GM21360 (cell line): Measurements from ENCODE around the gene TESK1.
"Not testable (repeated sequence)": the region's sequence is repeated elsewhere in the genome, so short reads cannot be mapped to it uniquely, and the experiment has no call there.

ENCODE experiments used
- ATAC-seq: cut with Tn5 transposase; IDR thresholded peaks from one replicate; pipeline ENCODE4 v1.9.1; 2021; ENCODE audit warnings: mild to moderate bottlenecking, moderate library complexity; ENCODE audit not compliant: unreplicated experiment

TESK1 gene

DNA sequence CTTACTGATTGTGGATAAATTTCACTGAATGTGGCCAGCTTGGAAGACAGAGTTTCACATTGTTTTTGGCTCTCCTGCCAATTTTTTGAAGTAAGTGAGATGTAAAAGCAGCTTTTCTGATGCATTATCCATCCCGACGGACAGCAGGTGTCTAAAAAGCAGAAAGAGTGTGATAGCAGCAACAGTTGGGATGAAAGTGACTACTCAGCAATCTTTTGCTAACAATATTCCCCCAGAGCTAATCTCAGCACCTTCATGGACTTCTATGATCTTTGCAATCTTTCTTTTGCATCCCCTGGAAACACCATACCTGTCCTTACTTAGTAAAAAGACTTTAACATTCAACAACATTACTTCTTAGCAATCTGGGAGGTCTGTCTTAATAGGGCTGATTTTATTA is 7.8 kb downstream of the TESK1 start:
- ATAC-seq: no peak

DNA sequence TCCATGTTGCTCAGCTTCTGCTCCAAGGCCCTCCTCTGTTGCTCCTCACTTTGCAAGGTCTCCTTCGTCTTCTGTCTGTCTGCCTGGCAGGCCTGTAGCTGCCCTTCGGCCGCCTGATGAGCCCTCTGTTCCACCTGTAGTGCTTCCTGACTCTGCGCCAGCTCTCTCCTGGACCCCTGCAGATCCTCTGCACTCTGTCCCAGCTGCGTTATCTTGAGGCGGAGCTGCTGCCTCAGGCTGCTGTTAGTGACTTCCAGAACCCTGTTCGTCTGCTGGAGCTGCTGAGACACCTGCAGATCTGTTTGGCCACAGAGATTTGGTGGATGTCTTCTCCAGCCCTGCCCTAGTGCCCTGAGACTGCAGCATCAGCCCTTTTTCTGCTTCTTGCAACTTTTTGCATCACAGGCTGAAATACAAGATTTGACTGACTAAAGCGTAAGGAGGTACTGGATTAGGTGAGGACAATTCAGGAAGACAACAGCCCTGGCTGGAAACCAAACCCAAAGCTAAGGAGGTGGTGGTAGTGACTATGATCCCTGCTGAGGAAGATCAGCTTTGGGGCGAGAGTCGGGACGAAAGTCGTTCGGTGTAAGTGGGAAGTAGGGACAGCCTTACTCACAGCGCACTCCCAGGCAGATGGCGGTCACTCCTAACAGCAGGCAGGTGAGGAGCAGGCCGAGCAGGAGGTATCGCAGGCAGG is 11.1 kb downstream of the TESK1 start:
- ATAC-seq: no peak

DNA sequence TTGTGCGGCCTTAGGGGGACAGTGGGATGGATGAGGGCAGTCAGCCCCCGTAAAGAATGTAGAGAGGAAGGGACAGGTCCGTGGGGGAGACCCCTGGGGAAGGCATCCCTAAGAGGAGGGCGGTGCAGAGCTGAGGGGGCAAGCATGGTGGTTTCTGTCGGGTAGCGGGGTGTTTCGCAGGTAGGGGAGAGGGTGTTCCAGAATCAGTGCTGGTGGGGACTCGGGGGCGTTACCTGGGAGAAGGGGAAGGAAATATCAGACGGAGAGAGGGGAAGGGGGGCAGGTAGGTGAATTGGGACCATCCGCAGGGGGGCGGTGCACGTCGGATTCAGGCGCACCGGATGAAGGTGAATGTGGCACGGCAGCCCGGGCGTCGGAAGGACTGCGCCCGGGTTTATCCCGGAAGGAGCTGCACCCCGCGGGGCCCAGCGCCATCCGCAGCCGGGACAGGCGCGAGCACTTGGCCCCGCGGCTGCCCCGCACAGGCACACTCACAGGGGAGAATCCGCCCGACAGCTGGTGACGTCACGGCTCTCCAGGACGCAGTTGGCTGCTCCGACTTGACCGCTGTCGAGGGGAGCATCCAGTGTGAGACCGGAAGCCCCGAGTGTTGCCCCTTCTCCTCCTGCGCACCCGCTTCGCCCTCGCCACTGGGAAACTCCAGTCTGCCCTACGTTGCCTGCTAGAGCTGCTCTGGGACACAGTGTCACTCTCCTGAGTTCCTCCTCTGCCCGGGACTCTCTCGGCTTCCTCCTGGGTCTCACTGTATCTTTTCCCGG is 11.8 kb downstream of the TESK1 start:
- no peak for ATAC-seq

DNA sequence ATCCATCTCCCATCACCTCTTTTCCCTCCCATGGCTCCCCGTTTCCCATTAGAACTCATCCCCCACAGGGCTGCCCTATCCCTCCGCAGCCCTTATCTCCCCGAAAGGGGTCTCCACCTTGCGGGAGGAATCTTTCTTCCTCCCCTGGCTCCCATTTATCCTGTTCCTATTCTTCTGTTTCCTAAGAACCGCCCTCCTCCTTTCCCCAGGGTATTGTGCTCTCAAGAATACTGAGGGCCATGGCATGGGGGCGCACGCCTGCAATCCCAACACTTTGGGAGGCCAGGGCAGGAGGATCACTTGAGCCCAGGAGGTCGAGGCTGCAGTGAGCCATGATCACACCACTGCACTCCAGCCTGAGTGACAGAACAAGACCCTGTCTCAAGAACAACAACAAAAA is 12.5 kb downstream of the TESK1 start:
- ATAC-seq: no peak

DNA sequence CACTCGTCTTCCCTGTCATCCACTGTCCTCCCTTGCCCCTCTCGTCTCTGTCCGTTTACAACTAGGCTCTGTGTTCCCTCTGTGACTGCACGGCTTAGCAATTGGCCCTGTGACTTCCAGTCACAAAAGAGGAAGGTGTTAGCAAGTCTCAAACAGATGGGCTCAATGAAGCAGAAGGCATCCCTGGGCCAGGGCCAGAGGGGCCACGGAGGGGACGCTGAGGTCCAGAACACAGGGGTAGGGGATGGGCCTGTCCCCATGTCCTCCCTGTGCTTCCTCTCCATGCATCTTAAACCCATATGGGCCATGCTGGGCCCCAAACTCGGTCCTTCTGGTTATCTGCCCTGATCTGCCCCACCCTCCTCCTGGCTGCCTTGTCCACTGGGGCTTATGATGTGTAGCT is 13.3 kb downstream of the TESK1 start, which contains the start of gene CD72:
CD72 (minus strand) TSS at position 89 of the 403 bp plus-strand sequence. CDS start 110 bp downstream, outside the sequence.
- ATAC-seq: no peak

DNA sequence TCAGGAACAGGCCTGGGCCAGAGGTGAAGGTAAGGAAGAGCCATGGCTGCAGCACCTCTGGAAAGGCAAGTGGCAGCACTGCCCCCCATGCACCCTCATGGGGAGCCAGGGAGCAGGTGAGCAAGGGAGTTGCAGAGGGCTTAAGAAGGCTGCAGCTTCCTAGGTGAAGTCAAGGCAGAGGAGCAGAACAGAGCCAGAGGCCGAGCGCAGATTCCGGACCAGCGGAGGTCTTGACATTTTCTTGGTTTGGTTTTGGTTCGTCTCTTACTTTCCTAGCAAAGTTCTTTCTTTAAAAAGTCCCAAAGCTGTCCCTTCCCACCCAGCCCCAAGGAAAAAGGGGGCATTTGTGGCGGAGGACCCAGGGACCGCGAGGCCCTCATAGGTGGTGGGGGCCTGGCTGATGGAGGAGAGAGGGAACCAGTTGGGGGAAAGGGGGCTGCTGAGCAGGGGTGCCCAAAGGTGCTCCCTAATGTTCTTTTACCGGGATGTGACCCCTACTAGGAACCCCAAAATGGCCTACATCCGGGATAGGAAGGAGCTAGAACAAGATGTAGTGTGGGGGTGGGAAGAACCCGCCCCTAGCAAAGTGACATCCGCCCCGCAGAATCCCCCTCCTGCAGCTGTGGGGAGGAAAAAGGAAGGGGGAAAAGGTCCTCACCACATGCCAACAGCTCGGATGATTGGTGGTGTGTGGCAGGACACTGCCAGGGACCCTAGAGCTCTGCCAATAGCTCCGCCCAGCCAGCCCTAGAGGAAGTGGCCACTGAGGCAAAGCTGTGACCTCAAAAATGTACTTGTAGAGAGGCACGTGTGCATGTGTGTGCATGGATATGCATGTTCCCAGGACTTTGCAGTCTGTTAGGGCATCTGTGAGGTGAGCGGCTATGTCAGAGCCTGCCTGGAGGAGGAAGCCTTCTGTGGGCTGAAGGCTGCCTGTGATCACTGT is 14.1 kb downstream of the TESK1 start:
- ATAC-seq: peak; percentile 38

DNA sequence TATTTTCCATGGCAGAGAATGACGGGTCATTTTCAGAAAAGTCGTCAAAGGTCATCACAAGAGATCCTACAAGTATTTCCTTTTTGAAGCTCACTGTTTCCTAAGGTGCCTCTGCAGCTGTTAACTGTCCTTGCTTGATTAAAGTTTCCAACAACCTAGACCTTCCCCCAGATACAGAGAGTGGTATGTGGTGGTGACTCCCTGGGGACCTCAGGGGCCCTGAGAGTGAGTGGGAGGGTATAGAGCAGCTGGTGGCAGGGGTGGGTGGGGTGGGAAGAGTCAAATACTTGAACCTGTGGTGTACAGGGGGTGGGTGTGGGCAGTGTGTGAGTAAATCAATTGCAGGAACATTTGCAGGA is 14.7 kb downstream of the TESK1 start:
- ATAC-seq: peak; percentile 55

DNA sequence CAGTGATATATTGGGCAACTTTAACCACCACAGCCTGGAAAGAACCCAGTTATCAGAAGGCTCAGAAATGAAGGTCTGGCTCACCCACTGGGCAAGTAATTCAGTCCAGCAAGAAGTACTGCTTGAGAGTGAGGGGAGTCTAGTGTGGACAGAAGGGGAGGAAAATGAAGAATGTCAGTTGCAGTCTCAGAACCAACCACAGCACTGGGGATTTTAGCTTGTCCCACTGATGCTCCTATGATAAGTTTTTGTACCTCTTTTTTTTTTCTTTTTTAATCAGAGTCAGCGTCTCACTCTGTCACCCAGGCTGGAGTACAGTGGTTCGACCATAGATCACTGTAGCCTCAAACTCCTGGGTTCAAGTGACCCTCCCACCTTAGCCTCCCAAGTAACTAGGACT is 22.5 kb downstream of the TESK1 start:
- ATAC-seq: no peak

DNA sequence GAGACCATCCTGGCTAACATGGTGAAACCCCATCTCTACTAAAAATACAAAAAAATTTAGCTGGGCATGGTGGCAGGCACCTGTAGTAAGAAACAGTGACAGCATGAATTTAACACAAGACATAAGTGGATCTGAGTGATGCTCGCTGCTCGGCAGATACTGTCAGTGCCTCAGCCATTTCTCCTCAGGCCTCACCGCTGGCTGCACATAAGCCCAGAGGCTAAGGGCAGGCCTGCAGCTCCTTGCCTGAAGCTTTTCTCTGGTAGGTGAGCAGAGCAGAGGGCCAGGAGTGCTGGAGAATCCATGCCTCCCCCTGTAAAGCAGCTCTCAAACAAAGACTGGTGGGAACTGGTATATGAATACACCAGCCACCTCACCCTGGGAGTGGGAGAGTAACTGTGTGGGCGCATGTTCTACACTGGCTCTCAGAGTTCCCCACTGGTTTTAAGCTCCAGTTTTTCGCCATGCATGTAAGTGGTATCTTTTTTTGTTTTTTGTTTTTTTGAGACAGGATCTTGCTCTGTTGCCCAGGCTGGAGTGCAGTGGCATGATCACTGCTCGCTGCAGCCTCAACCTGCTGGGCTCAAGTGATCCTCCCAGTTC is 23.4 kb downstream of the TESK1 start:
- ATAC-seq: no peak

DNA sequence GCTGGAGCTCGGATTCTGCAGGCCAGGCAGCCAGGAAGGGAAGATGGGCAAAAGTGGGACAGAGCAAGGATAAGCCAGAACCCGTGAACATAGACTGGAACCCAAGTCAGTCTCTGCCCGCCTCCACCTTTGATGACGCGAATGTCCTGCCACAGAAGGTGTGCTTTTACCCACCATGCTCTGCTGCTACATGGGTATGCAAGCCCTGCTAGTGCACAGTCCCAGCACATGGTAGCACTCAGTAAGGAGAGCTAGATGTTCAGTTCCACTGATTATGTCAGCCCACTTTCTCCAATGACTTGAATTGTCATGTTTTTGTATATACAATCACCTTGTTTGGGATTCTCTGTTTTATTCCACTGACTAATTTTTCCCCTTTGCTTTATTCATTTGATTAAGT is 24.5 kb downstream of the TESK1 start:
- ATAC-seq: no peak

DNA sequence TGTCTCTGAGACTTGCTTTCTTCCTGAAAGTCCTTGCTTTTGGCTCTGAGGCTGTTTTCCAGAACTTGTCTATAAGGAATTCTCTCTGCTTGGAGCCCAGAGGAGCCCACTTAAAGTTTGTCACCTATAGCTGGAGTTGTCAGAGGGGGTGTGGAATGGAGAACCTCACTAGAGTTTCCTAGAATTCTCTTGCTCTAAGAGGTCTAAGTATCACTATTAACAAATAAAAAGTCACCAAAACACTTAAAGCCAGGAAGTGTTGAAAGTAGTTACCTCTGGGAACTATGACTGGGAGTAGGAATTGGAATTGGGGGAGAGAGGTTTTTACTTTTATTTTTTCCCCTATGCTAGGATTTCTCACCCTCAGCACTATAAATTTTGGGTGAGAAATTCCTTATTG is 30.7 kb downstream of the TESK1 start:
- no peak for ATAC-seq

DNA sequence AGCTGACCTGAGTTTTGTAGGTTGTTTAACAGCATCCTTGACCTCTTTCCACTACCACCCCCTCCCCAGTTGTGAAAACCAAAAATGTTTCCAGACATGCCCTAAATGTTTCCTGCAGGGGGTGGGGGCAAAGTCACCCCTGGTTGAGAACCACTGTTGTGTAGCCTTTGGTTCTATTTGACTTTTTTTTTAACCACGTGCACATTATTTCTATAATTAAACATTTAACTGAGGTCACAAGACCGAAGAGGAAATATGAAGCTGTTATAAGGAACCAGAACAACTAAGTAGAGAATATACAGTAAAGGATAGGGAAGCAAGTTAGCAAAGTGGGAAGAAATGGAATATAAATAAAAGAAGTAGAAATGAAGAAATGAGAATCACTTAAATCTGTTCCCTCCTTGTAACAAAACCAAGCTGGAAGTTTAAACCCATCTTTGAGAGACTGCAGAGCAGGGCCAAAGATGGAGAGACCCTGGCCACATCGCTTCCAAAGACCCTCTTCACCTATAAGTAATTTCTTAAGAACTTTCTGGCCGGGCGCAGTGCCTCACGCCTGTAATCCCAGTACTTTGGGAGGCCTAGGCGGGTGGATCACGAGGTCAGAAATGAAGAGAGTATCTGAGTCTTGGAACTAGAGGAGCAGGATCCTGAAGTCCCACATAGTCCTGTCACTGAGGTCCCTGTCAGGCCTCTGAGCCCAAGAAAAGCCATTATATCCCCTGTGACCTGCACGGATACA is 31.2 kb downstream of the TESK1 start:
- no peak for ATAC-seq

DNA sequence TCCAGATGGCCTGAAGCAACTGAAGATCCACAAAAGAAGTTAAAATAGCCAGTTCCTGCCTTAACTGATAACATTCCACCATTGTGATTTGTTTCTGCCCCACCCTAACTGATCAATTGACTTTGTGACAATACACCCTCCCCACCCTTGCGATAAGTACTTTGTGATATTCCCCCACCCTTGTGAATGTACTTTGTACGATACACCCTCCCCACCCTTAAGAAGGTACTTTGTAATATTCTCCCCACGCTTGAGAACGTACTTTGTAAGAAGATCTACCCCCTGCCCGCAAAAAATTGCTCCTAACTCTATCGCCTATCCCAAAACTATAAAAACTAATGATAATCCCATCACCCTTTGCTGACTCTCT is 31.8 kb downstream of the TESK1 start:
- not testable (repeated sequence) for ATAC-seq

DNA sequence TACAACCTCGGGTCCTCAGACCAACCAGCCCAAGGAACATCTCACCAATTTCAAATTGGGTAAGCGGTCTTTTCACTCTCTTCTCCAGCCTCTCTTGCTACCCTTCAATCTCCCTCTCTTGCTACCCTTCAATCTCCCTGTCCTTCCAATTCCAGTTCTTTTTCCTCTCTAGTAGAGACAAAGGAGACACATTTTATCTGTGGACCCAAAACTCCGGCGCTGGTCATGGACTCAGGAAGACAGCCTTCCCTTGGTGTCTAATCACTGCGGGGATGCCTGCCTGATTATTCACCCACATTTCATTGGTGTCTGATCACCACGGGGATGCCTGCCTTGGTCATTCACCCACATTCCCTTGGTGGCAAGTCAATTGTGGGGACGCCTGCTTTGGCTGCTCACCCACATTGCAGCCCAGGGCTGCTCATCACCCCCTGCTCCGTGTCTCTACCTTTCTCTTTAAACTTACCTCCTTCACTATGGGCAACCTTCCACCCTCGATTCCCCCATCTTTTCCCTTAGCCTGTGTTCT is 32.4 kb downstream of the TESK1 start:
- ATAC-seq: not testable (repeated sequence)

DNA sequence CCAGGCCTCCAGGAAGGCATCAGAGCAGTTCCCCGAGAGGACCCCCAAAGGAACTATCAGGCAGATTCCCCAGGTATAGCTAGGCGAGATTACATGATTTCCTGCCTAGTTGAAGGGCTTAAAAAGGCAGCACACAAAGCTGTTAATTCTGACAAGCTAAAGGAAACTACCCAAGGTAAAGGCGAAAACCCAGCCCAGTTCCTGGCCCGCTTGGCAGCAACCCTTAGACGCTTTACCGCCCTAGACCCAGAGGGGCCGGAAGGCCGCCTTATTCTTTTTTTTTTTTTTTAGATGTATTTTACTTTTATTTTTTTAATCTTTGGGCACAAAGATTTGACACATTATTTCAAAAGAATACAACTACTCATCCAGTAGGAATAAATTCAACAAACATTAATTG is 33.7 kb downstream of the TESK1 start:
- ATAC-seq: not testable (repeated sequence)

DNA sequence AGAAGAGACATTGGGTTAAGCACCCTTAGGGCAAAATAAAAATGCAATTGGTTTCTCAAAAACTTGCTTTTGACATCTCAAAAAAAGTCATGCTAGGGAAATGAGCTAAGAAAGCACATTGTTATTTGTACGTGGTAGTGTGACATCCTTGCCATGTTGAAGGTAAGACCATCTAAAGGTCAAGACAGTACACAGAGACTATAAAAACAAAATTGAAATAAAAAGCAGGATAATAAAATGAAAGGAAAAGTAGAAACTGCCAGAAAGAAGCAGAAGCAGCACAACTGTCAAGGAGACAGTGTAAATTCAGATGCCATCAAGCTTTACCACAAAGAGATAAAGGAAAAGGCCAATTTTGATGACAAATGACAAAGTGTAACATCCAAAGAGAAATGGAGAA is 34.2 kb downstream of the TESK1 start:
- ATAC-seq: not testable (repeated sequence)

DNA sequence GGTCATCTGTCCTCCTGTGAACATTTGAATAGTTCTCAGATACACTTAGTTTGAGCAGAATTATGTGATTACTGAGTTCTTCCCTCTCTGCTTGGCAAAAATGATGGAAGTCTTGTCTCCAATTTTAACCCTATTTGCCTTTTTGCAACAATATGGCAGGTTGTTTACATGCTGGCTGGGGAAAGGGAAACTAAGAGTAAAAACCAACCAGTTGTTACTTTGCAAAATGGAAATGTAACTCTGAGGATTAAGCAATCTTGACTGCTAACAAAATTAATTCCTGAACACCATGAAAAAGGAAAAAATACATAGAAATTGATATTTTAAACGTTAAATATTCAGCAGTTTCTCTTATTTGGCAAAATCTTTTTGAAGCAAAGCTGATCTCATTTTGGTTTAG is 34.6 kb downstream of the TESK1 start:
- no peak for ATAC-seq

DNA sequence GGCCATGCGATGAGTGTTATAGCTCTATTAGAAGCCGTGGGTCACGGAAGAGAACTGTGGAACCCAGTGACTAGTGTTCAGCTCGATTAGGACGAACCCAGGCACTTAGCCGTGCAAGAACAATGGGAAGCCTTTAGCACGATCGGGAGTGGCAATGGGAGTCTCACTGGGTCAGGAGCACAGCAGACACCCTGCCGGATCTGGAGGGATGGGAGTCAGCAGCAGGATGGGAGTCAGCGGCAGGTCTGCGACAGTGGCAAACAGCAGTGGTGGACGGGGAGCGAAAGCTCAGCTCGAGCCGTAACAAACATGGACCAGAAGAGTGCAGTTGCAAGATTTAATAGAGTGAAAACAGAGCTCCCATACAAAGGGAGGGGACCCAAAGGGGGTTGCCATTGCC is 35.4 kb downstream of the TESK1 start:
- not testable (repeated sequence) for ATAC-seq

DNA sequence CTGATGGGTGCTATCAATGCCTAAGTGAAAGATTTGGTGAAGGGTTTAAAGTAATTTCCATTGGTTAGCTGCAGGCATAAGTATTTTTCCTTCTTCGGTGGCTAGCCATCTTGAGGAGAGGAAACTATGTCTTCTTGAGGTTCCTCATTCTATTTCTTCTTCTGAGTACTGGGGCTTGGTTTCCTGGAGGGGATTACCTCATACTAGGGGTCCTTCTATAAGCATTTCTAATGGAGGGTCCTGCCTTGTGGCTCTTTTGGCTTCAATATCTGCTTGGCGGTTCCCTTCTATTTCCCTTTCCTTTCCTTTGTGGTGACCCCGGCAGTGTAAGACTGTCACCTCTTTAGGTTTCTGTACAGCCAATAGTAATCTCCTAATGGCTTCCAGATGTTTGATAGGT is 36.4 kb downstream of the TESK1 start:
- ATAC-seq: not testable (repeated sequence)

DNA sequence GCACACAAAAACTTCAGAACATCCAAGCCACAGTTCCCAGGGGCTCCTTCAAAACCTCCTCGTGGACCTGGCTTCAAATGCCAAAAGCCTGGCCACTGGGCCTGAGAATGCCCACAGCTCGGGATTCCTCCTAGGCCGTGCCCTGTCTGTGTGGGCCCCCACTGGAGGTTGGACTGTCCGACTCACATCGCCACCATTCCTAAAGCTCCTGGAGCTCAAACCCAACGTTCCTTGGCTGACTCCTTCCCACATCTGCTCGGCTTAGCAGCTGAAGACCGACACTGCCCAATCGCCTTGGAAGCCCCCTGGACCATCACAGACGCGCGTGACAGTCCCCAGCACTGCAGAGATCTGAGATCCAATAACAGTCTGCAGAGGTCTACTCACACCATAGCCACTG is 38.0 kb downstream of the TESK1 start:
- ATAC-seq: no peak
